ENCODE measurements around the gene GOLGA5.
A peak's percentile ranks its signal among the peaks of the same experiment; 100 is the strongest.

Gene GOLGA5

GRCh38 chr14:92750994-92751400, 43.1 kb upstream of the GOLGA5 start:
- DNase-seq (ENCODE audit: low read depth in 1 of 2, low spot score in 1 of 2) = no peak
- peaks cover 26% of the 10 kb centered on the region for H3K27me3 ChIP-seq (ENCODE audit: insufficient read depth, poor library complexity, severe bottlenecking)
- H3K4me3 ChIP-seq (replicated peaks; ENCODE audit: insufficient read depth, low read length) = no peak overlapping the region
- TF ChIP-seq POLR2AphosphoS5 (IDR thresholded peaks at IDR 0.05; ENCODE audit: low read depth) = no peak
- no peak for TF ChIP-seq GABPA (IDR thresholded peaks at IDR 0.05; ENCODE audit: low read depth)
- no peak for TF ChIP-seq REST (IDR thresholded peaks at IDR 0.05; ENCODE audit: insufficient replicate concordance, low read depth)
- no peak for TF ChIP-seq CTCF (IDR thresholded peaks at IDR 0.05; ENCODE audit: insufficient read depth, low read length)
- no peak for TF ChIP-seq SPI1 (IDR thresholded peaks at IDR 0.05; ENCODE audit: borderline replicate concordance, low read depth)
- no peak overlapping the region for H3K27ac ChIP-seq (replicated peaks)

GRCh38 chr14:92751819-92752218, 42.3 kb upstream of the GOLGA5 start:
- H3K27ac ChIP-seq (replicated peaks) = no peak overlapping the region
- H3K4me3 ChIP-seq (replicated peaks; ENCODE audit: insufficient read depth, low read length) = no peak overlapping the region
- no peak for TF ChIP-seq GABPA (IDR thresholded peaks at IDR 0.05; ENCODE audit: low read depth)
- no peak for TF ChIP-seq POLR2AphosphoS5 (IDR thresholded peaks at IDR 0.05; ENCODE audit: low read depth)
- no peak for TF ChIP-seq REST (IDR thresholded peaks at IDR 0.05; ENCODE audit: insufficient replicate concordance, low read depth)
- no peak for TF ChIP-seq SPI1 (IDR thresholded peaks at IDR 0.05; ENCODE audit: borderline replicate concordance, low read depth)
- no peak for TF ChIP-seq CTCF (IDR thresholded peaks at IDR 0.05; ENCODE audit: insufficient read depth, low read length)
- no peak for DNase-seq (ENCODE audit: low read depth in 1 of 2, low spot score in 1 of 2)
- H3K27me3 ChIP-seq (ENCODE audit: insufficient read depth, poor library complexity, severe bottlenecking) = peaks cover 22% of the 10 kb centered on the region

GRCh38 chr14:92753250-92753649, 40.9 kb upstream of the GOLGA5 start:
- peak; percentile 55; the same call in 1 of the 2 replicates for TF ChIP-seq SPI1 (IDR thresholded peaks at IDR 0.05; ENCODE audit: borderline replicate concordance, low read depth)
- no peak for TF ChIP-seq CTCF (IDR thresholded peaks at IDR 0.05; ENCODE audit: insufficient read depth, low read length)
- no peak for TF ChIP-seq POLR2AphosphoS5 (IDR thresholded peaks at IDR 0.05; ENCODE audit: low read depth)
- TF ChIP-seq REST (IDR thresholded peaks at IDR 0.05; ENCODE audit: insufficient replicate concordance, low read depth) = no peak
- TF ChIP-seq GABPA (IDR thresholded peaks at IDR 0.05; ENCODE audit: low read depth) = no peak
- DNase-seq (ENCODE audit: low read depth in 1 of 2, low spot score in 1 of 2) = peak; percentile 30 to 45
- Histone ChIP-seq H3K27ac (replicated peaks) (no peak overlapping the region), H3K27me3 (ENCODE audit: insufficient read depth, poor library complexity, severe bottlenecking) (peaks cover 14% of the 10 kb centered on the region), H3K4me3 (replicated peaks; ENCODE audit: insufficient read depth, low read length) (no peak overlapping the region)

All from HL-60 (cell line).